ENCODE results near the gene DCC.

DCC gene

DNA sequence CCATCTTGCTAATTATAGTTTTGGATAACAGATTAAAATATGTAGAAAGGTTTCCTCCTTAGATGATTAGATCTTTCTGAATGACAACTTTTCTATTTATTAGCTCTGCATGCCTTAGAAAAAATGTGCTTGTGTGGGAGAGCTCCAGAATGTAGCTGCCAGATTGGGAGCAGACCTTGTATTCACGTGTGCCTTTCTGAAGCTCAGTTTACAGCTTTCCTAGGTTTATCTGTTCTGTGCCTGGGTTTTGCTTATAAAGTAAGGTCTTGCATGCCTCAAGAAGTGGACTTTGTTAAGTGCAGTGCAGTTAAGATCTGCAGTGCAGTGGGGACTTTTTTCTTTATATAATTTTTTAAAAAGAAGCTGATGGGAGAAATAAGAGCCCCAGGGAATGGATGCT, 179.0 kb downstream of the DCC start:
- no peak for DNase-seq

DNA sequence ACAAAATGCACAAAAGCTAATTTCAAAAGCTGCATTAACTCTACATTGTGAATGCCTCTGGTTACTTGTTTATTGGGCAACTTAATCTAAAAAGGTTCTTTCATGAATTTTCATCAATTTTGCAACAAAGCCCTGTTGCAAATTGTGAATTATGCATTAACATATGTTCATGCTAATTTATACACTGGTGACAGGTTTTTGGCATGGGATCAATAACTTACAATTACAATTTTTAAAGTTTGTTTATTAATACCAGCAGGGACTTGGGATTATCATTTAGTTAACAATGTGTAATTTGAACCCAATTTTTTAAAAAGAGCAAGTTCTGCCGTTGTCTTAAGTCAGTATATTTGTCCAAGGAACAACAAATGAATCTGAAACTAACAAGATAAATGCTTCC, 183.6 kb downstream of the DCC start:
- no peak for DNase-seq

DNA sequence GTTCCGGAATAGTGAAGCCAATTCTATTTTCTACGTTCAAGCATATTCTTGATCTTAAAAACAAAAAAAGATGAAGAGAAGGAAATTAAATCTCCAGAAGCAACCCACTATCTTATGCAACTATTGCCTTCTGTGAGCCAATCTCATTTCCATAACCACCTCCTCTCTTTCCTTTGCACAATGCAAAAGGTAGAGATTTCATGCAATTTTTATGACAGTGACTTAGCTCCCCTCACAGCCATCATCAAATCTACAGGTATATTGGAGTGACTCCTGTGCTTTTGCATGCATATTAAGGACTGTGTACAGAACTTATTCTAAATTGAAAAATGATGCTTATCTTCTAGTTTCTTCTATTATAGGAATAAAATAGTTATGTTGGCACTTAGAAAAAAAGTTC, 191.8 kb downstream of the DCC start:
- no peak for DNase-seq

DNA sequence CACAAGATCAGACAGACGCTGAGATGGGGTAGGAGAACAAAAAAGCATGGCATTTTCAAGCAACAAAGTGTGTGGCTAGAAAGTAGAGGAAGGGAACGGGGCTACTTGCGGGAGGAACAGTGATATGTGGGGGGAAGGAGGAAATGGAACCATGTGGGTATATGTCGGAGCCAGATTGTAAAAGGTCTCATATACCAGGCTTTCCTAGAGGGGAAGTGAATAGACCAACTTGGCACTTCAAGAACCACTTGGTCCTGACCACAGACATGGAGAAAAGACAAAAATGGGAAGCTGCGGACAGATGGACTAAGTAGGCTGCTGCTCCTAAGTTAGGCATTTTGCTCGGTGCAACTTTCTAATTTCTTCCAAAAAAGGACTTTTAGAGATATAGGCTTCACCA, 196.0 kb downstream of the DCC start:
- no peak for DNase-seq

DNA sequence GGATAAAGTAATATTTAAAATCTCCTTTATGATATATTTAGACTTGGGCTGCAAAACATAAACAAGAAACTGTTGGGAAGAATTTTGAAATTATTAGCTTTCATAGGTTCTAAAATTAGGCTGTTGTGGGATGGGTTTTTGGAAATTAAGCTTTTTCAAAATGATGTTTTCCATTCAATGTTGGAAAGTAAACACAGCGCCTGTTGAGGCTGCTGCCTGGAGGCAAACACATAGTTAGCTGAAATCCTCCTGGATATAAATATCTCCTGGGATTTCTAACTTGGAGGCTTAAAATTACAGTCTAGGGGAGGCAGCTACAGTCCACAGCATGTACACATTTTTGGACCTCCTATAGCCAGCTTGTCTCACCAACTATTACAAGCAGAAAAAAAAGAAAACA, 197.3 kb downstream of the DCC start:
- no peak for DNase-seq

DNA sequence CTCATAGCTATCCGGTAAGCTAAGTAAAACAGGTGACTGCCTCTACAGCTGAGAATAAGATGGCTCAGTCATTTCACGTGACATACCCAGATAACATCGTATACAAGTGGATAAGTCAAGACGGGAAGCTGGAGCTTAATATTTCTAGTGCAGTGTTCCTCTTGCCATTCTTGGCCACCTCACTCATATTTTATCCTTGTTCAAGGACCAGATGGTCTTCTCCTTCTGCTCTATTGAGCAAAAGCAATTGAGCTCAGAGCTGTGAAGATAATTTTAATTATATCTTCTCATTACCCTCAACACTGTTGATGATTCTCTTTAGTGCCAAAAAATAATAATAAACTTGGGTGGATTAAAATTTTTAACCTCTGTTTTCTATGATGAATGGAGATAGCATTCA, 201.1 kb downstream of the DCC start:
- DNase-seq, result no peak

DNA sequence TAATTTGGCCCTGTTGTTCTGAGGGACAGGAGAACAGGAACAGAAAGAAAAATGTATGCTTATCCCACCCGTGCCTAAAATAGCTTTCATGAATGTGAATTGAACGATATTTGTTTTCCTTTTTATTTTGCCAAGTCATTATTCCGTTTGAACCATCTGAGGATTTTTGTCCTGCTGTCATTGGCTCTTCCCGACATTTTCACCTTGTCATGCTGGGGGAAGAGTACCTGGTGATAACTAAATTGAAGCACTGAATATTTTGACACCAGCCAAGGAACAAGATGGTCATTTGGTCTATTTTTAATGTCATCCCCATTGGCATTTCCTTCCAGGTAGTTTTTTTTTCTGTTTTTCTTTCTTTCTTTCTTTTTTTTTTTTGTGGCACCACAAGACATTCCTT, 204.1 kb downstream of the DCC start:
- no peak for DNase-seq

DNA sequence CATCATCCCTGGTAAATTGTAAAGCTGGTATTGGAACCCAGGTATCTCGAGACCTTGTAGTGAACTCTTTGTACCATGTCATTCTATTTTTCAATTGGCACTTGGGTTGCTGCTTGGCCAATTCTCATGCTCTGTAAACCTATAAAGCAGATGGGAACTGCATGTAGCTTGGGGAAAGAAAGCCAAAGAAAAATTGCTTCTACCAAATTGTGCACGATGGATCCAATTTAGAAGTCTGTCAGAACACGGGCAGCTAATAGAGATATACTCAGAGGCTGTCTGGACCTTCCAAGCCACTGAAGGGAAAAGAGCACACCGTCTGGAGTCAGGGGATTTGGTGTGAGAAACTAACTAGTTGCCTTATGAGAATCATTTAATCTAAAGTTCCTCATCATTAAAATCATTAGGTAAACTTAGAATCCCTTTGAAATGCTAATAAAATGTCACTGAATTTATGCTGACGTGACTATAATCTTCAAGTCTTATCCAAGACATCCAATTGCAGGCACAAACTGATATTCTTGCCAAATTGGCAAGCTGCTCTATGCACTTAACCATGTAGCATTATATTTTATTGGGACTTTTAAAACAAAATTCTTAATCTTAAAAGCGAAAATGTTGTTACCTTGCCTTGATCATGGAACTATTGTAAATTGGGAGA, 206.8 kb downstream of the DCC start:
- DNase-seq, result no peak

DNA sequence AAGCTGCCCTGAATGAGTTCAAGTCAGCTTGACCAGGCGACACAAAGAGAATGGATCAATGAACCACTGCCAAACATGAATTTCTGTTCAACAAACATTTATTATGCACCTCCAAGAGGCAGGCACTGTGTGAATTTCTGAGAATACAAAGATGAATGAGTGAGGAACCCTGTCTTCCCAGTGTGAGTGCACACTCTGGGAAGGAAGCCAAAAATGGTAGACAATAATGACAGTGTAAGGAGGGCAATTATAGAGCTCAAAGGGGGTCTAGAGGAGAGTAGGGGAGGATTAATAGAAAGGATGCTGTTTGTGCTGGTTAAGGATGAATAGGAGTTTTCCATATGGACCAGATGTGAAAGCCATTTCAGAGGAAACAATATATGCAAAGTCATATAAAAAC, 213.4 kb downstream of the DCC start:
- DNase-seq, result no peak

DNA sequence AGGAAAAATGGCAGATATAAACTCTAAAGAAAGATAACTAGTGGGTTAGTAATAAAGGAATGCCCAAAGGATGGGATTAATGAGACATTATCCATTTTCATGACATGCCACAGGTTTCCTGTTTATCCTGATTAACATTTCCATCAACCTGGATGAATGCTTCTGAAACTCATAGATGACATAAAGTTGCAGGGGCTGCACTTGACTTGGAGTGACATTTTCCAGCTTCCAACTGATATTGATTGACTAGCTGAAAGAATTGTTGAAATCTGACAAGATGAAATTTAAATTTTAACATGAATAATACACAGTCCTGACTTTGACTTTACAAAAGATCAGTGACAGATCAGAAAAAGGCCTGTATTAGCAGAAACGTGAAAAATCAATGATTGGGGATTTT, 214.2 kb downstream of the DCC start:
- DNase-seq, result no peak

DNA sequence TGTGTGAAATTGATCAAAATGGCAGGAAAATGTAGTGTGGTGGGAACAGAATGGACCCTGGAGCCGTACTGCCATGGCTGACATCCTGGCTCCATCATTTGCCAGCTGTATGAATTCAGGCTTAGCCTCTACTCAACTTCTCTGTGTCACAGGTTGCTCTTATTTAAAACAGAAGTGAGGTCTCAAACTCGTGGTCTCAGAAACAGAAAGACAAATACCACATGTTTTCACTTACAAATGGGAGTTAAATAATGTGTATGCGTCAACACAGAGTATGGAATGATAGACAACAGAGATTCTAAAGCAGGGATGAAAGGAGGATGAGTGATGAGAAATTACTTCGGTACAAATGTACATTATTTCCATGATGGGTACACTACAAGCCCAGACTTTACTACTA, 227.4 kb downstream of the DCC start:
- DNase-seq, result no peak

DNA sequence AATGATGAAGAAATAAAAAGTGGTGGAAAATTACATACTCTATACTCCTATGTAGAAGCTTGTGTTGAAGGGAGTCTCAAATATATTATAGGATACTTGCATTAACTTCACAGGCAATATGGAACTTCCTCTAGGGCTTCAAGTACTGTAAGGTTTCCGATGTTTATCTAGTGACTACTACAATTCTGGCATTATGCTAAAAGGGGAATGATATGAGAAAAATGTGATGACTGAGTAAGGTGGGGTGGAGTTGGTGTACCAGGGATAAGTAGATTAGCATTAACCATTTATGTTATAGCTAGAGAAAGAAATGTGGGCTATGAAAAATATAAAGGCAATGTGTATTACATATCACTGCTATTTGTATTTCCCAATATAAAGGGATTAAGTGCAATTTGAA, 229.5 kb downstream of the DCC start:
- DNase-seq, result no peak

DNA sequence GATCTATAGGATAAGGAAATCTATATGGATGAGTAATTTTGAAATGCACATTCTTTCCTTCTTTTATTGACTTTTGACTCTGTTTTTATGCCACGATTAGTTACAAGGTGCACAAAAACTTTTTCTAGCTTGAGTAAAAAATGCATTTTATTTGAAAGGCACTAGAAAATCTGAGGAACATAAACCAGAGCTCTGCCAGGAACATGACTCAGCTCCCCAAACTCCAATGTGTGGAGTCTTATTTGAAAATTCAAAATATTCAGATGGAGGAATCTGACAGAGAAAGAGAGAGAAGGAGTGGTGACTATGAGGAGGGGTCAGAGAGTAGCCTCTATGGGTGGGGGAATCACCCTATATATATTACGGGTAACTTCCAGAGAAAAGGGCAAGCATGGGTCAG, 231.0 kb downstream of the DCC start:
- DNase-seq, result no peak

DNA sequence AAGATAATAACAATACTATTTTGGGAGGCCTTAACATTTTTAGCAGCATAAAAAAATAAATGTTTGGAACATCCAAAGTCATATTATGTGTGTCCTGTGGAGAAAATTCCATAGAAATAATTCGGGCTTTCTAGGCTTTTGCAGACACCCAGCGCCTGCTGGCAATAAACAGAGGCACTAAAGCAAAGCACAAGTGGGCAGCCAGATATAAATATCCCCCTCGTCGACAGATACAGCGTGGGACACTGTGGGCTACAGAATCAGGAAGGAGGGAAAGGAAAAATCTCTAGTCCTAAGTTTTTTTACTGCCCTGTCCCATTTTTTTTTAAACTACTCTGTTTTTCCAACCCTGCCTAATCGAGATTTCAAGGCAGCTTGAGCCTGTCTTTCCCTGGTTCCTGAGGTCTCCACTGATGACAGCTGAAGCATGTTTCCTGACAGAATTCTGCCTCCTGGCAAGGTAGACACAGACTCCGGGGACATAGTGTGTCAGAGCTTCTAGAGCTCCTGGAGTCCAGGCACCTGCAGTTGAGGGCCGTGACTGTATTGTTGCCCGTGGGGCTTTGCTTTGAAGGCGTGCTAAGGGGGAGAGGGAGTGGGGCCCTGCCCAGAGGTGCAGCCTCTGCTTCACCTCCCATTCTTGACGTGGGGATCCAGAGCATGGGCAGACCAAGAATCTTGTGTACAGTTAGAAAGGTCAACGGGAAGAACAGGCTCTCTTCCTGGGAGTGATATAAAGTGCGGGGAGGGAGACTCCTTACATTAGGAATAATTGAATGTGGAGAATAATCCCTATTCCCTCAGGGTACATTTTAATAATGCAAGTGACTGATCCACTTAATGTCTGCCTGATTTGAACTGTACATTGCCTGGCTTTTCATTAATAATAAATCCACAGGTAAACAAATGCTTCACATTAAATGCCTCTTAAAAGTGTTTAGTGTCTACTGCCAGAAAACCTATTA, 232.3 kb downstream of the DCC start:
- DNase-seq, result no peak

DNA sequence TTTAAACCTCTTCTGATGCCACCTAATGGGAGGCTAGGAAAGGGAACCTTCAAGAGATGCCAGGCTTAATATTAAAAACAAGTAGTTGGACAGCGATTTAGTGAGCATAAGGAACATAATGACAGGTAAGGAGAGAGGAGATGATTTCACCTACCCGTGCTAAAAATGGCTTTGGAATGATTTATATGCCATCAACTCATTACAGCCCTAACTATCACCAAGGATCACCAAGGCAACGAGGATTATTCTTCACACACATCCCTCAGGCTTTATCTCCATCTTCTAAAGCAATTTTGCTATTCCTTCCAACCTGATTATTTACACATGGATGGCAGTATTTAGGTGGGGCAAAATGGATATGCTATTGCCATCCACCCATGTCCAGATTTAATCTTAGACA, 237.8 kb downstream of the DCC start:
- DNase-seq, result no peak

DNA sequence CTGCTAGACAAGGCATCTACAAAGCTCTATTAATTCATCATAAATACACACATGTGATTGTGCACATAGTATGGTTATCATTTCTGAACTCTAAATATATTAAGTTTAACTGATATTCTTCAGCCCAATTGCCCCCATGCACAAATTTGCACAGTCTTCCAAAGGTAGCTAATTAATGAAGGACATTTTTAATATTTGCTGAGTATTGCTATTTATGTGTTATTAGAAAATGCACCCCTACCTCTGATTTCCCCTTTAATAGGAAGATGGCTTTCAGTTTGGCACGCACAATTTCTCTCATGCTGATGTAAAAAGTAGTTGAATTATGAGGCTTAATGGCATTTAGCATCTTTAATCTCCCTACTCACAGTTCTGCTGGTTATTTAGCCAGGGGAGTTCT, 242.1 kb downstream of the DCC start:
- DNase-seq, result no peak

DNA sequence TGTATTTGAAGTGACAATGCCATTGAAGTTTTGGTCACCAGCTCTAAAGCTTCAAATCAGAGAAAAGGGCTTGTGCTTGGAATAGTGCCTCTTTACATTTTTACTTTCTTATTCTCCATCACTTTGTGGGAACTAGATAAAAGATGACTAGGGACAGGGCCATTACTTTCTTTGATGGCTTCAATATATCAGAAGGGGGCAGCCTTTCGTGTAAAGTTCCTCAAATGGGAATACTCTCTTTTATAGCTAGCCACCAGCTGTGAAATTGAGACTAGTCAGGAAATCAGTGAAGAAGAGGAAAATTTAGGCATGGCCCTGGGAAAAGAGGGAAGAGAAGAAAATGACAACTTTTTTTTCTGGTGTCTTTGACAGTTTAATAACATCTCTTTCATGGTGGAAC, 242.5 kb downstream of the DCC start:
- DNase-seq, result no peak

DNA sequence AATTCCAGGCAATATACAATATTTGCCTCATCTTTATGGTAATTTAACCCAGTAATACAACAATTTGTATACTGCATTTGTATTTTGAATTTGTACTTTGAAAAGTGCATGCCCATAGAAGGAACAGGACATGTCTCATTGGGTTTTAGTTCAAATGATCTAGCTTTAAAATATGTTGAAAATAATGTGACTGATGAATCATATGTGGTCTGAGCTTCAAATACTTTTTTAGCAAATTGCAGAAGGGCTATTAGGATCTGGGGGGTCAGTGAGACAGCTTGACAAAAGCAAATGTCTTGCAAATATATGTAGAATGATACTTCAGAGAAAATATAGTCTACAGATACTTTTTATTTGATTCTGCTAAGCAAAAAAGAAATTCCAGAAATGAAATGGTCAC, 248.9 kb downstream of the DCC start:
- DNase-seq, result no peak

DNA sequence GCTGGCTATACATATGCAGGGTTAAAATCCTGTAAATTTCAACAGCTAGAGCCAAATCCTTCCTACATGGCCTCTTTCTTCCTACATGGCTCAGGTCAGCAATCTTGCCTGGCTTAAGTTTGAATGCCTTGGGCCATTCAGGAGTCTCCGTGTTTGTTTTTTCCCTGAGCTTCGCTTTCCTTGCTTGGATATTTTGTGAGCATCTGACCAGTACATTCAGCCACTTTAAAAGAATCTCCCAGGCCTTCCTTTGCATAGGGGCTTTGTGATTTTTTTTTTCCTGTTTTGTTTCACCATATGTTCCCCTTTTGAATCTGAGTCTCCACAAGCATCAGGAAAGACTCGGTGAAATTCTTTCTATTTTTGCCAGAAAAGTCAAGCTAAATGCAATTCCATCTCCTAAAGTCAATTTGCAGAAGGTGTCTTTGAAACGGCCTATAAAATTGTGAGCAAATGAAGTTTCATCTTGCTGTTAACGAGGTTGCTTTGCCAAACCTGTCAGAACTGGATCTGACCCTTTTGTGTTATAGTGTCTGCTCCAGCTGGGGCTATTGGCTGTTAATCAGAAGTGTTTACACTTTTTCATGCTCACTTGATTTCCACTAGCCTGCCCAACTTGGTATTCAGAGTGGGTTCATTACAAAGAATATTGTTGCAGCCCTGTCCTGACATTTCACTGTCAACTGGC, 256.9 kb downstream of the DCC start:
- DNase-seq, result peak; percentile 11

DNA sequence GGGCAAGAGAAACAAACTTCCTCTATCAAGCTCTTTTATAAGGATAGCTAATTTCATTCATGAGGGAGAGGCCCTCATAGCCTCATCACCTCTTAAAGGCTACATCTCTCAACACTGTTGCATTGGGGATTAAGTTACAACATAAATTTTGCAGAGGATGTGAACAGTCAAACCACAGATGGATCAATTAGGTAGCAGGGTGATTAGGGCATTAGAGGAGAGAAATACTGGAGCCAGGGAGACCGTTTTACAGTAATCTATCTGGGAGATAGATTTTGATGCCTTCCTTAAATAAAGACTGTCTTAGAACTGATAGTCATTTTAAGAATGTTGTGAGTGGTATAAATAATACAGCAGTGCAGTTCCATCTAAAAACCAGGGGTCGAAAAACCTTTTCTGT, 258.9 kb downstream of the DCC start:
- DNase-seq, result no peak

DNA sequence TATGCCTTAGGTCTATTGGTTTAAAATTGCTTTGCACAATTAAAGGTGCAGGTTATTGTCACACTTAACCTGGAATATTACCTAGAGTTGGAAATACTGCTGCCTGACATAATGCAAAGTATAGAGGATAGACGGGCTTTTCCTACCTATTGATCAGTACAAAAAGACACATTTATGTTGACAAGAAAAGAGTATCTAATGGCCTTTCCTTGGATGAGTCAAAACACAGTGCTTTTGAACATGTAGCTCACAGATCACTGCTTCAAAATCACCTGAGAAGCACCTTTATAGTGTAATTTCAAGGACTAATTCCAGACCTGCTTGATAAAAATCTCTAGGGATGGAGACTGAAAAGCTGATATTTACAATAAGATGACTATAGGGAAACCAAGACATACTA, 262.8 kb downstream of the DCC start:
- no peak for DNase-seq

DNA sequence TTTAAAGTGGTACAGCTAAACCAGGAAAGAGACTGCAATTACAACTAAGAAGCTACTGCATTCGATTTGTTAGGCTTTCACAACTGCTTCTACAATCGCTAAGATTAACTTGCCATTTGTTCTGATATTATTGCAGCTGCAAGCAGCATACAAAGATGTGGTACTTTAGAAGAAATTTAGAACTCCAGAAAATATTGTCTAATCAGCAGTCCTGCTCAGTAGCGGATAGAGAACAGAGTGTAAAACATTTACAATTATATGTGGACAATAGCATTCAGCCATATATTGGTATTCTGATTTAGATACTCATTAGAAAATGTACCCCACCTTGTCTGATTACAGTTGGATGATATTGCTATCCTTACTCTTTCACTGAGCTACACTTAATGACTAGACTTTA, 265.3 kb downstream of the DCC start:
- no peak for DNase-seq

DNA sequence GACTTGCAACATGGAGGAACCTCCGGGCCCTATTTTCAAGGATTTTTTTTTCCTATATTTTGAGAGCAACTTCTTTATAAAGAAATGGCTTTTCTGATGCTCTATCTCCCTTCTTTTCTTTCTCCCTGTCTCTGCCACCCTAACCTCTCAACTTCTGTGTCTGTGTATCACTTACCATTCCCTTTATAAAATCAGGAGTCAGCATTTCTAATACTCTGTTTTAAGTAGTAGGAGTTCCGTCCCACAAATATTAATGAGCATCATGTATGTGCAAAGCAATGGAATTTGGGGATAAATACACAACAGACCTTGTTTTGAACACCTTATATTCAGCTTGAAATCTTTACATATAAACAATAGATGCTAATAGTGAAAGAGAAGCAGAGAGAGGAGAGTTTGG, 268.0 kb downstream of the DCC start:
- no peak for DNase-seq
